ENCODE results near the gene ARMC9.
A peak's percentile ranks its signal among the peaks of the same experiment; 100 is the strongest.

DNA sequence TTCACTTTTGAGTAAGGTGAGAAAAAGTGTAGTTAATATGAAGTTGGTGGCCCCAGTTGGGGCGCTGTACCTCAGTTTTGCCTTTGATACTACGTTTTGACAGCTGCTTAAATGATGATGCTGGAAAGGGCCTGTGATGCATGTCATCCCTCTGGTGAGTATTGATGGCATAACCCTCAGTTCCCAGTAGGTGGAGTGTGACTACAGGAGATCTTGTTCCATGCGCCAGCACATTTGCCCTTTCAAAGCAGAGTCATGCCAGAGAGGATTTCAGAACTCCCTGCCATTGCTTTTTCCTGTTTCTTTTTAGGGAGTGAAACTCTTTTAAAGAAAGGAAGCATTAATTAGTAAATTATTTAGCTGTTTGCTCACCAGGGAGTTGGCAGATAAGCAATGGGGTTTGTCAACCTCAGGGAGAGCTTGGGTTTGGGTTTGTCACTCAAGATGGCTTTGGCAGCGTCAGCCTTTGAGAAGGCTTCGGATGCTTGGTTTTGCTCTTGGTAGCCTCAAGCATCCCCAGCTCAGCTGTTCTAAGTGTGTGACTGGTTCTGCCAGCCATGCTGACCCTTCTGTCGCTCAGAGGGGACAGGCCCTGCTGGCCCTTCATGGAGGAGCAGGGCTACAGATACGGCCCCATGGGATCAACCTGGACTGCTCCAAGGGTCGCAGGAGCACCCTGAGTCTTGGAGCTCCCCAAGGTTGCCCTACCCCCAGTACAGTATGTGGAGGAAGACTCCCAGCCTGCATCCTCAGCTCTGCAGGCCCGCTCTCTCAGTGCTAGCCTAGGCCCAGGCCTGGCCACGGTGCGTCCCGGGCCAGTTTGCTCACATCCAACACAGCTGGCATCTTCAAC, 29.1 kb downstream of the ARMC9 start:
- TF ChIP-seq, protein P1, sequence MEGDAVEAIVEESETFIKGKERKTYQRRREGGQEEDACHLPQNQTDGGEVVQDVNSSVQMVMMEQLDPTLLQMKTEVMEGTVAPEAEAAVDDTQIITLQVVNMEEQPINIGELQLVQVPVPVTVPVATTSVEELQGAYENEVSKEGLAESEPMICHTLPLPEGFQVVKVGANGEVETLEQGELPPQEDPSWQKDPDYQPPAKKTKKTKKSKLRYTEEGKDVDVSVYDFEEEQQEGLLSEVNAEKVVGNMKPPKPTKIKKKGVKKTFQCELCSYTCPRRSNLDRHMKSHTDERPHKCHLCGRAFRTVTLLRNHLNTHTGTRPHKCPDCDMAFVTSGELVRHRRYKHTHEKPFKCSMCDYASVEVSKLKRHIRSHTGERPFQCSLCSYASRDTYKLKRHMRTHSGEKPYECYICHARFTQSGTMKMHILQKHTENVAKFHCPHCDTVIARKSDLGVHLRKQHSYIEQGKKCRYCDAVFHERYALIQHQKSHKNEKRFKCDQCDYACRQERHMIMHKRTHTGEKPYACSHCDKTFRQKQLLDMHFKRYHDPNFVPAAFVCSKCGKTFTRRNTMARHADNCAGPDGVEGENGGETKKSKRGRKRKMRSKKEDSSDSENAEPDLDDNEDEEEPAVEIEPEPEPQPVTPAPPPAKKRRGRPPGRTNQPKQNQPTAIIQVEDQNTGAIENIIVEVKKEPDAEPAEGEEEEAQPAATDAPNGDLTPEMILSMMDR (IDR thresholded peaks at IDR 0.05) = peak; percentile 62 to 93 (median 92)
- no peak for TF ChIP-seq POLR2A (IDR thresholded peaks at IDR 0.05)

Measured in body of pancreas (tissue), 4 donors.